HG03135 (cell line): Measurements from ENCODE around the gene TMSB4X.

Source experiments
- ATAC-seq: cut with Tn5 transposase; IDR thresholded peaks from one replicate; pipeline ENCODE4 v1.9.1; 2021; ENCODE audit warnings: mild to moderate bottlenecking, moderate library complexity; ENCODE audit not compliant: unreplicated experiment

TMSB4X gene

GRCh38 chrX:12993826-12994225 lies 18.9 kb downstream of the TMSB4X start:
- ATAC-seq = no peak

- no peak for ATAC-seq
These were observed 19.4 kb downstream of the TMSB4X start for GRCh38 chrX:12994321-12994720.

- no peak for ATAC-seq
These were observed 22.1 kb downstream of the TMSB4X start for GRCh38 chrX:12996934-12997435.

GRCh38 chrX:12997906-12998687 lies 23.2 kb downstream of the TMSB4X start:
- no peak for ATAC-seq

GRCh38 chrX:12999422-12999821 lies 24.5 kb downstream of the TMSB4X start:
- peak; percentile 47 for ATAC-seq

GRCh38 chrX:13000301-13000811 lies 25.4 kb downstream of the TMSB4X start:
- ATAC-seq = peak; percentile 55

- ATAC-seq = no peak
These were observed 26.2 kb downstream of the TMSB4X start for GRCh38 chrX:13001097-13001496.

GRCh38 chrX:13001961-13002671 lies 27.2 kb downstream of the TMSB4X start:
- no peak for ATAC-seq

GRCh38 chrX:13005661-13006473 lies 31.0 kb downstream of the TMSB4X start:
- peak; percentile 72 for ATAC-seq

- ATAC-seq = no peak
These were observed 32.7 kb downstream of the TMSB4X start for GRCh38 chrX:13007519-13008188.

- peak; percentile 38 for ATAC-seq
These were observed 33.3 kb downstream of the TMSB4X start for GRCh38 chrX:13008189-13008533.

GRCh38 chrX:13008851-13009250 lies 33.9 kb downstream of the TMSB4X start:
- ATAC-seq = no peak

GRCh38 chrX:13009273-13009672 lies 34.4 kb downstream of the TMSB4X start:
- ATAC-seq = no peak

- ATAC-seq = no peak
These were observed 34.9 kb downstream of the TMSB4X start for GRCh38 chrX:13009844-13010243.

- no peak for ATAC-seq
These were observed 35.6 kb downstream of the TMSB4X start for GRCh38 chrX:13010546-13010945.

GRCh38 chrX:13013363-13014110 lies 38.6 kb downstream of the TMSB4X start:
- peak; percentile 88 for ATAC-seq

- peak; percentile 35 for ATAC-seq
These were observed 39.5 kb downstream of the TMSB4X start for GRCh38 chrX:13014111-13015096.

GRCh38 chrX:13015536-13016236 lies 40.8 kb downstream of the TMSB4X start:
- no peak for ATAC-seq
